Suppressor macrophage treated with lipopolysaccharide for 1 hour (primary cell): ENCODE data around the gene MTX1.
"Not testable (repeated sequence)": the region's sequence is repeated elsewhere in the genome, so short reads cannot be mapped to it uniquely, and the experiment has no call there.

Experiments used
- DNase-seq, 3 donors: peaks; one replicate each; pipeline ENCODE4 v3.0.0-alpha.2; 2020 to 2022

MTX1 gene

DNA sequence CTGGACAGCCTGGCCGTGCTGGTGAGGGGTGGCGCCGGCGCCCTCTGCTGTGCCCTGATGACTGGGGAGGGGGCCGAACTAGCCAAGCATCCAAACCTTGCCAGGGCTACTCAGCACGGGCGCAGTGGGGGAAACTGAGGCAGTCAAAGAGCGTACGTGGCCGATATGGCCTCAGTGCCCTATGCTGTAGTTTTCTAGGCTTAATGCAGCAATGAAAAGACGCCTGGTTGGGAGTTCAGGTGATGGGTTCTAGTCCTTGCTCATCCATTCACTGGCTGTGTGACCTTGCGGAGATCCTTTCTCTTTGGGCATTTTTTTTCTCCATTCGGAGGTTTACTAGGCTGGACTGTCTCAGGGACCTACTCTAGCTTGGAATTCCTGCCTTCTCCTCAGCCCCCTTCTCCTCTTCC lies 822 bp downstream of the MTX1 start:
- DNase-seq: no peak

- peak; percentile 65 to 76 (median 71) for DNase-seq
These were observed 2.0 kb downstream of the MTX1 start for GRCh38 chr1:155210314-155211104.

DNA sequence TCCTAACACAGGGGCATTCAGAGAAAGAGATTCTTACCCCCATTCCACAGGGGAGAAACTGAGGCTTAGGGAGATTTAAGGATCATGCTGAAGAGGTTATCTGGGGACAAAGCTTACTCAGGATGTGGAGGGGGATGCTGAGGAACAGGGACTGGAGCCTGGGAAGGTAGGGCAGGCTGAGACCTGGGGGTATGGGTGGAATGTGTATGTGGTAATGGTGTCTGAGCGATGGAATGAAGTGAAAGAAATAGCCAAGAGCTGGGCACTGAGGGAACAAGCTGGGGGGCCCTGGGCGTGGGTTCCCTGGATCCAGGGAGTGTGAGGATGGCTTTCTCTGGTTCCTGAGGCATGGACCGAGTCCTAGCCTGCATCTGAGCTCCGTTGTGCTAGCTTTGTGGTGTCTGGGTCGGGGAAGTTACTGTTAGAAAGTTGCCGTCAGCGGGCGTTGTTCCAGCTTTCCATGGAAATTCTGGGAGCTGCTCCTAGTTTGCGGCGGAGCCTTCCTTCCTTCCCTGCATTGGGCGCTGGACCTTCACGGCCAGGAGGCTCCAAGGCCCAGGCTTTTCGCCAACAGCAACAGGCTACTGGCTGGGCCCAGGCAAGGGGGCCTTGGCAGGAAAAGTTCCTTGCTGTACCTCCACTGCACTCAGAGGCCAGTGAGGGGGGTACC lies 3.0 kb downstream of the MTX1 start:
- DNase-seq: not testable (repeated sequence)

DNA sequence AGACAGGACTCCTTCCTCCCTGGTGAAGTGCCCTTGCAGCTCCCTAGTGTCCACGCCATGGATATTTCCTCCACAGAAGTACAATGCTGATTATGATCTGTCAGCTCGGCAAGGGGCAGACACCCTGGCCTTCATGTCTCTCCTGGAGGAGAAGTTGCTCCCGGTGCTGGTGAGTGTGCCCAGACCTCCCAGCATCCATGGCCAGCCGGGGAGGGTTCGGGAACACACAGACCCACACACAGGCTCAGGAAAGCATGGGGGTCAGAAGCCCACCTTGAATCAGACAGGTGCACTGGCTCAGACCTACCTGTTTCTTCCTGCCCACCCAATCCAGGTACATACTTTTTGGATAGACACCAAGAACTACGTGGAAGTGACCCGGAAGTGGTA lies 3.6 kb downstream of the MTX1 start:
- DNase-seq: not testable (repeated sequence)

- DNase-seq: not testable (repeated sequence)
These were observed 6.2 kb downstream of the MTX1 start for GRCh38 chr1:155214702-155215101.

DNA sequence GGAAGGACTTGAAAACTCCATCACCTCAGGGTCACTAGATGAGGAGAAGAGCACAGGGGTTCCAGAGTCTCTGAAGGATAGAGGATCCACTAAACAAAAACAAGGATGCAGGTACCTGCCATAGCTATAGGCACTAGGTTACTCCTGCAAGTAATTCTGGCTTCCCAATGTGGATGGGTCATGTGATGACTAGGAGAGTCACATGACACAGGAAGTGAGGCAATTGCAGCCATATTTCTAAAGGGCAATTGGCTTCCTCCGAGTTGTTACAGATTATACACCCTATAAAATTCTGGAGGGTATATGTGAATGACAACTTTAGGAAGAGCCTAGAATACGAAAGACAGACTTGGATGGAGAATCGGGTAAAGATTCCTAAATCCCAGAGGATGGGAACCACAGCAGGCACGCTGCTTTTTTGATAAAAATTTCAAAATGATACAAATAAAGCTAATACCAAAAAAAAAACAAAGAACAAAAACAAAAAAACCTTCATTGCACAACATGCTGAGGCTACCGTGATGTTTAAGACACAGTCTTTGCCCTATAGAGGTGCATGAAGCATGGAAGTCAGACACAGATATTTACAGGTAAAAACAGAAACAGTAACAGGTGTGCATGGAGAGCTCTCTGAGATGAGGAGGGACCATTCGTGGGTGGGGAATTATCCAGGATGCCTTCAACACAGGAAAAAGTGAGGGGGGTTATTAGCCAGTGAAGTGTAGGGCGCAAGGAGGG lies 10.5 kb downstream of the MTX1 start:
- DNase-seq: peak; percentile 55 to 69 (median 68)

DNA sequence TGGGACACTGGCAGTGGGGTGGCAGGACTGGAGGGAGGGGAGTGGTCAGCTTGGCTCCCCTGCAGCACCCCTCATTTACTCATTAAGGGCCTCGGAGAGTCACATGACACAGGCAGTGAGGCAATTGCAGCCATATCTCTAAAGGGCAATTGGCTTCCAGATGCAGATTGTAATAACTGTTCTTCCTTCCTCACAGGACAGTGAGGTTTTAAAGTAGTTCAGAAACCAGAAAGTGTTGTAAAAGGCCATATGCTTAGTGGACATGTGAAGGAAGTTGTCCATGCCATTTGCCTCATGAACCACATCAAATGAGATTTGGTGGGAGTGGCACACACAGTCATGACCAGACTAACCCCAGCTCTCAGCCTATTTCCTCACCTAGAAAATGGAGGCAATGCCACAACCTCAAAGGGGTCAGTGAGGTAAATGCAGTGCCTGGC lies 11.1 kb downstream of the MTX1 start:
- DNase-seq: peak in 1 of 3 donors; percentile 38

DNA sequence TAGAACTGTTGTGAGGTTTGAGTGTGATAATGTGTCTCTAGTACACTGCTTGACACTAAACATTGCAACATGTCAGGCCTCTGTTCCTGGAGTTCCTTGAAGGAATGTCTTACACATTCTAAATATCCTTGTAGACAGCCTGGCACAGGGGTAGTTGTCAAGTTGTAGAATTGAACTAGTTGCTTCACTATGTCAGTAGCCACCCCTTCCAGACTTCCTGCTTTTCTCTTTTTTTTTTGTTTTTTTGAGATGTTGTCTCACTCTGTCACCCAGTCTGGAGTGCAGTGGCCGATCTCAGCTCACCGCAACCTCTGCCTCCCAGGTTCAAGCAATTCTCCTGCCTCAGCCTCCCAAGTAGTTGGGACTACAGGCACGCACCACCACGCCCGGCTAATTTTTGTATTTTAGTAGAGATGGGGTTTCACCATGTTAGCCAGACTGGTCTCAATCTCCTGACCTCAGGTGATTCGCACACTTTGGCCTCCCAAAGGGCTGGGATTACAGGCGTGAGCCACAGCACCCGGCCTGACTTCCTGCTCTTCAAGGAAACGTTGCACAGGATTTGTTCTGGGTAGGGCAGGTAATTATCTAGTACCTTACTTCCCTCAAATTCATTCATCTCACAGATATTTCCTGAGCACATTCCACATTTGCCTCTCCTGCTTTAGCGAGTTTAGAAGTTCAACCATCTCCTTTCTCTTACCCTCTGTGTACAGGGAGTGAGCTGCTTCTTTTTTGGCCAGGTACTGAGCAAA lies 11.9 kb downstream of the MTX1 start:
- DNase-seq: peak in 1 of 3 donors; percentile 41

- peak in 2 of 3 donors; percentile 44 for DNase-seq
These were observed 14.6 kb downstream of the MTX1 start for GRCh38 chr1:155223047-155223446.

GRCh38 chr1:155225404-155225759 lies 16.9 kb downstream of the MTX1 start:
- DNase-seq: not testable (repeated sequence)

- peak; percentile 81 to 86 (median 83) for DNase-seq
These were observed 17.9 kb downstream of the MTX1 start for GRCh38 chr1:155226188-155226909.

DNA sequence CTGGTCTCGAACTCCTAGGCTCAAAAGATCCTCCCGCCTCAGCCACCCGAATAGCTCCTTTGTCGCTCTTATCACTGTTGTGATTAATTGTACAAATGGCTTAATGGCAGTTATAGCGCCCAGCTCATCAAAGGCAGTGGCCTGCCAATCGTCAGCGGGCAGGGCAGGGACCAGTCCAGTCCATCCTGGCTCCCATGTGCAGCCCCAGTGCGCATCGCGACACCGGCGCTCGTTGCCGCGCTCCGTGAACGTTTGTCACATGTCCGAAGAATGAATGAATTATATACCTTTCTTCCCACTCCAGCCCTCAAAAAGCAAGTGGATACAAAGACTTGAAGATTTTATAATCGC lies 18.4 kb downstream of the MTX1 start:
- peak; percentile 58 to 72 (median 61) for DNase-seq

DNA sequence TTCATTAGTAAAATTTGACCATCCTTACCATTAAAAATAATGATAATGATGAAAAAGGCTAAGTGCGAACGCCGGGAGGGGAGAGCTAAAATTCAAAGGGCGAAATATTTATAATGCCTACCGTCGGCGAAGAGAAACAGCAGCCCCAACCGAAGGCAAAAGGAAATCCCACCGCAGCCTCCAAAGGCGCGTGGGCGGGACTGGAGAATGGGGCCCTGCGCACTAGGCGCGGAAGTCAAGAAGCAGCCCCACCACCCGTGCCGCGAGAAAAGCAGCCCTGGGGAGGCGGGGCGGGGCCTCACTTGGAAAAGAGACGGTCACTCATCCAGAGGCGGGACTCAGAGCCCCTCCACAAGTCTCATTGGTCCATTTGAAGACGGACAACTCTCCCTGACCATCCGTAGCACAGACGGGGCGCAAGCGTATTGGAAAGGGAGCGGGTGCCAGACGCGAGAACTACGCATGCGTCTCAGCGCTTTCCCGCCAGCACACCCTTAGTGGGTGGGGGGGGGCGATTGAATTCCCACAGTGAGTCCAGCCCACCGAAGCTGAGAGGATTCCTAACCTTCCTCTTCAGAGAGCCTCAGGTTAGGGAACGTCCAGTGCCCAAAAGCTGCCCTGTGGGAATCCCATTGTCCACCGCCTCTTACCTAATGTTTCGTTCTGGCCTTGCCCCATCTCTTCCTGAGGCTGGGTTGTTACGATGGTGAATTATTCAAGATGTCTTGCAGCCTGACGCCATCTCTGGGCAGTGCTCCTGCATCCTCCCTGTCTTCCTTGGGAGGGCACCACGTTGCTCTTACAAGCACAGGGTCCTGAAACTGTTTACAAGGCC lies 19.0 kb downstream of the MTX1 start:
- peak; percentile 98 to 99 (median 99) for DNase-seq

- no peak for DNase-seq
These were observed 19.6 kb downstream of the MTX1 start for GRCh38 chr1:155228096-155228427.

GRCh38 chr1:155231302-155231701 lies 22.8 kb downstream of the MTX1 start:
- DNase-seq: not testable (repeated sequence)

- not testable (repeated sequence) for DNase-seq
These were observed 23.8 kb downstream of the MTX1 start for GRCh38 chr1:155232001-155232978.

DNA sequence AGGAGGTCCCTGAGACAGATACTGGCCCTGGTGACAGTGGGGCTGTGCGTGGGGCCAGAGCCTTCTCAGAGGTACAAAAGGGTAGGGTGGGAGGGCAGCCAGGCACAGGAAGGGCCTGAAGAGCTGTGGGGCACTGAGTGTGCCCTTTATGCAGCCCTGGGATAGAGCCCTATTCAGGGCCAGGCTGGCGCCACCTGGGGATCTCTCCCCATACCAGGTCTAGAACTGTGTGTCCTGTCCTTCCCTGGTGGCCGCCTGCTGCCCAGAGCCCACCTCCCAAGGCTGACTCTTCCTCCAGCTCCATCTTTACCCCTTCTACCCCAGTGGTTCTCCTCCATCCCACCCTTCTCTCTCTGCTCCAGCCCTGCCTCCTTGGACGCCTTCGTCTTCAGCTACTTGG lies 25.0 kb downstream of the MTX1 start:
- not testable (repeated sequence) for DNase-seq

- DNase-seq: not testable (repeated sequence)
These were observed 26.9 kb downstream of the MTX1 start for GRCh38 chr1:155235375-155235774.

DNA sequence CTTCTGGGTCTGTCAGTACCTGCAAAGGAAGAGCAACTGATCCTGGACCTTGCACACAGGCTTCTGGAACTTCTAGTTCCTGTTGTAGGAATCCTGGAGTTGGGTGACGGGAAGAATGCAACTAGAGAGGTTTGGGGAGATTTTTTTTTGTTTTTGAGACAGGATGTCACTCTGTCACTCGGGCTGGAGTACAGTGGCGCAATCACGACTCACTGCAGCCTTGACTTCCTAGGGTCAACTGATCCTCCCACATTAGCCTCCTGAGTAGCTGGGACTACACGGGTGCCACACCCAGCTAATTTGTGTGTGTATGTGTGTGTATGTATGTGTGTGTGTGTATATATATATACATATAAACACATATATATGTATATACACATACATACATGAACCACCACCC lies 28.0 kb downstream of the MTX1 start:
- peak in 1 of 3 donors; percentile 35 for DNase-seq

- peak; percentile 84 to 91 (median 89) for DNase-seq
These were observed 32.7 kb downstream of the MTX1 start for GRCh38 chr1:155241069-155241679.
